ENCODE measurements around the gene SCP2.

The SCP2 gene

DNA sequence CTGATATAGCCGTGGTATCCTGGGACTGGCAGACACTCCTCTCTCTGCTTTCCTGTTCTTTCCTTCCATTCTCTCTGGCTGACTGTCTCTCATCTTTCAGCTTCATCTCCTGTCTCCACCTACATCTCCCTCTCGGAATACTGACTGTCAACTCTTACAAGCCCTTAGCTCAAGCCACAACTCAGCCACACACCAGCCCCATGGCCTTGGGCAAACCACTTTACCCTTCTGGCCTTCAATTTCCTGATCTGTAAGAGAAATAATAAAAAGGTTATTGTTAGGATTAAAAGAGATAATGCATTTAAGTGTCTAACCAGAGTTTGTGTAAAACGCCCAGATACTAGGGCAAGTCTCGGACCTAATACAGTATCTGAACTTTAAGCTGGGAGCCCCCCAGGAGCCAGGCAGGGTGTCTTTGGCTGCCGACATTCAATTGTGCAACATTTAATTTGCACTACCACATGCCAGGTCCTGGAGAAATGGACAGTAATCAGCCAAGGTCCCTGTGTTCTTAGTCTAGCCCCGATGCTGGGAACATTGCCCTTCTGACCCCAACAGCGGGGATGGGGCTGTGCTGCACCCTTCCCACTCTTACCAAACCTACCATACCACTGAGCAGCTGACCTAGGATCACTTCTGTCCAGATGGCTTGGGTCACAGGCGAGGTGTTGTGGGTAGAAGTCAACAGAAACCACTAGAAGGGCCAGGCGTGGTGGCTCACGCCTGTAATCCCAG, 10.7 kb upstream of the SCP2 start:
- no peaks in the 10 kb centered on the region for H3K79me2 ChIP-seq (ENCODE audit: control insufficient read depth, low read length)
- H3K9me2 ChIP-seq (replicated peaks; ENCODE audit: control insufficient read depth, low read length): no peaks in the 10 kb centered on the region
- no peaks in the 10 kb centered on the region for H3K4me1 ChIP-seq (ENCODE audit: control insufficient read depth, low read length)

DNA sequence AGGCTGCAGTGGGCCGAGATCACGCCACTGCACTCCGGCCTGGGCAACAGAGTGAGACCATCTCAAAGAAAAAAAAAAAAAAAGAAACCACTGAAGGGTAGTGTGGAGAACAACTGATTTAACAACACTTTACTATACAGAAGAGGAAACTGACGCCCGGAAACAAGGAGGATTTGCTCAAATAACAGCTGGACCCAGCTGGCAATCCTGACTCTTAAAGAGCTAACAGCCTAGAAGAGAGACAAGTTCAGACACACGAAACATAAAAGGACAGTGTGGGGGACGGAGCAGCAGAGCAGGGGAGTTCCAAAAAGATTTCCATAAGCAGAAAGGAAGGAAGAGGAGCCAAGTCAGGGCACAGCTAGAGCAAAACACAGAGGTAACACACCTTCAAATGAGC, 9.9 kb upstream of the SCP2 start:
- Histone ChIP-seq H3F3A (ENCODE audit: control insufficient read depth, insufficient read depth) (no peaks in the 10 kb centered on the region), H3K36me3 (ENCODE audit: control insufficient read depth, low read length) (no peaks in the 10 kb centered on the region), H3K9me2 (replicated peaks; ENCODE audit: control insufficient read depth, low read length) (no peaks in the 10 kb centered on the region), H3K79me2 (ENCODE audit: control insufficient read depth, low read length) (no peaks in the 10 kb centered on the region), H4K20me1 (ENCODE audit: control insufficient read depth, insufficient read depth, low read depth, low read length) (no peaks in the 10 kb centered on the region), H3K27me3 (ENCODE audit: control insufficient read depth, low read length) (no peaks in the 10 kb centered on the region), H3K4me3 (ENCODE audit: low read length) (no peak overlapping the region), H3K4me1 (ENCODE audit: control insufficient read depth, low read length) (no peaks in the 10 kb centered on the region), H3K27ac (ENCODE audit: low read depth, low read length) (no peak overlapping the region), H3K9me3 (ENCODE audit: control insufficient read depth, insufficient read depth, low read length) (no peaks in the 10 kb centered on the region), H3K4me2 (ENCODE audit: low read length) (no peak overlapping the region)
- no peak for TF ChIP-seq CTCF (IDR thresholded peaks at IDR 0.05; ENCODE audit: low read depth, low read length, poor library complexity, severe bottlenecking)
- no peak for TF ChIP-seq EZH2phosphoT487 (IDR thresholded peaks at IDR 0.05; ENCODE audit: borderline replicate concordance, low read length)

More for the DNA sequence above, 10.7 kb upstream of the SCP2 start:
- Histone ChIP-seq H4K20me1 (ENCODE audit: control insufficient read depth, insufficient read depth, low read depth, low read length) (no peaks in the 10 kb centered on the region), H3K9me3 (ENCODE audit: control insufficient read depth, insufficient read depth, low read length) (no peaks in the 10 kb centered on the region), H3K36me3 (ENCODE audit: control insufficient read depth, low read length) (no peaks in the 10 kb centered on the region), H3K4me2 (ENCODE audit: low read length) (no peak overlapping the region), H3K27me3 (ENCODE audit: control insufficient read depth, low read length) (no peaks in the 10 kb centered on the region), H3K27ac (ENCODE audit: low read depth, low read length) (no peak overlapping the region), H3K4me3 (ENCODE audit: low read length) (no peak overlapping the region), H3F3A (ENCODE audit: control insufficient read depth, insufficient read depth) (no peaks in the 10 kb centered on the region)
- no peak for TF ChIP-seq CTCF (IDR thresholded peaks at IDR 0.05; ENCODE audit: low read depth, low read length, poor library complexity, severe bottlenecking)
- no peak for TF ChIP-seq EZH2phosphoT487 (IDR thresholded peaks at IDR 0.05; ENCODE audit: borderline replicate concordance, low read length)

DNA sequence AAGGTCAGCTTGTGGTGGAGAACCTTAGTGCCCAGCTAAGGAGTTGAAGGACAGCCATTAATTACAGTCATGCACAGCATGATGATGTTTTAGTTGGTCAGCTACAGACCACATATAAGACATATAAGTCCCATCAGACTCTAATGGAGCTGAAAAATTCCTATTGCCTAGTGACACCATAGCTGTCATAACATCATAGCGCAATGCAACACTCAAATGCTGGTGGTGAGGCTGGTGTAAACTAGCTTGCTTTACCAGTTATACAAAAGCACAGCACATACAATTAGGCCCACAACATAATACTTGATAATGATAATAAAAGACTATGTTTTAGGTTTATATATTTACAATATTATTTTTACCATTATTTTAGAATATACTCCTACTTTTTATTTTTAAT, 9.5 kb upstream of the SCP2 start:
- H3K4me2 ChIP-seq (ENCODE audit: low read length): no peak overlapping the region
- TF ChIP-seq EZH2phosphoT487 (IDR thresholded peaks at IDR 0.05; ENCODE audit: borderline replicate concordance, low read length) (no peak), CTCF (IDR thresholded peaks at IDR 0.05; ENCODE audit: low read depth, low read length, poor library complexity, severe bottlenecking) (no peak)
- H3K9me2 ChIP-seq (replicated peaks; ENCODE audit: control insufficient read depth, low read length): no peaks in the 10 kb centered on the region
- no peaks in the 10 kb centered on the region for H3K27me3 ChIP-seq (ENCODE audit: control insufficient read depth, low read length)
- no peak overlapping the region for H3K4me3 ChIP-seq (ENCODE audit: low read length)
- no peaks in the 10 kb centered on the region for H4K20me1 ChIP-seq (ENCODE audit: control insufficient read depth, insufficient read depth, low read depth, low read length)
- no peak overlapping the region for H3K27ac ChIP-seq (ENCODE audit: low read depth, low read length)
- no peaks in the 10 kb centered on the region for H3K4me1 ChIP-seq (ENCODE audit: control insufficient read depth, low read length)
- H3K79me2 ChIP-seq (ENCODE audit: control insufficient read depth, low read length): no peaks in the 10 kb centered on the region
- H3K36me3 ChIP-seq (ENCODE audit: control insufficient read depth, low read length): no peaks in the 10 kb centered on the region
- H3F3A ChIP-seq (ENCODE audit: control insufficient read depth, insufficient read depth): no peaks in the 10 kb centered on the region
- no peaks in the 10 kb centered on the region for H3K9me3 ChIP-seq (ENCODE audit: control insufficient read depth, insufficient read depth, low read length)

All from DOHH2 (cell line).